NCI-H82 treated with DMSO at 0.1 percent for 48 hours (cell line): ENCODE data around the gene PPP1R1C.
"Not testable (repeated sequence)": the region's sequence is repeated elsewhere in the genome, so short reads cannot be mapped to it uniquely, and the experiment has no call there.

Experiments used
- DNase-seq: peaks from one replicate; lab custom pipeline; 2025; ENCODE audit not compliant: unreplicated experiment; lab: John Stamatoyannopoulos, UW

The PPP1R1C gene

GRCh38 chr2:182014284-182014683 lies 28.6 kb downstream of the PPP1R1C start:
- no peak for DNase-seq

- no peak for DNase-seq
Observed at GRCh38 chr2:182015334-182016109, 29.9 kb downstream of the PPP1R1C start.

GRCh38 chr2:182018218-182018617 lies 32.6 kb downstream of the PPP1R1C start:
- DNase-seq: no peak

- DNase-seq: no peak
Observed at GRCh38 chr2:182019731-182020130, 34.1 kb downstream of the PPP1R1C start.

GRCh38 chr2:182020286-182021070 lies 34.8 kb downstream of the PPP1R1C start:
- no peak for DNase-seq

- DNase-seq: no peak
Observed at GRCh38 chr2:182023235-182023634, 37.6 kb downstream of the PPP1R1C start.

GRCh38 chr2:182030875-182031274 lies 45.2 kb downstream of the PPP1R1C start:
- DNase-seq: not testable (repeated sequence)

GRCh38 chr2:182031956-182032355 lies 46.3 kb downstream of the PPP1R1C start:
- no peak for DNase-seq

GRCh38 chr2:182033449-182033848 lies 47.8 kb downstream of the PPP1R1C start:
- no peak for DNase-seq

- DNase-seq: no peak
Observed at GRCh38 chr2:182038576-182038975, 52.9 kb downstream of the PPP1R1C start.

GRCh38 chr2:182043021-182043420 lies 57.4 kb downstream of the PPP1R1C start:
- DNase-seq: no peak

GRCh38 chr2:182043861-182044260 lies 58.2 kb downstream of the PPP1R1C start:
- no peak for DNase-seq

GRCh38 chr2:182047544-182047943 lies 61.9 kb downstream of the PPP1R1C start:
- DNase-seq: no peak

- no peak for DNase-seq
Observed at GRCh38 chr2:182048088-182048487, 62.4 kb downstream of the PPP1R1C start.

GRCh38 chr2:182048621-182049020 lies 63.0 kb downstream of the PPP1R1C start:
- no peak for DNase-seq

- DNase-seq: no peak
Observed at GRCh38 chr2:182049372-182050148, 63.9 kb downstream of the PPP1R1C start.

GRCh38 chr2:182050333-182051135 lies 64.9 kb downstream of the PPP1R1C start:
- DNase-seq: no peak

- DNase-seq: no peak
Observed at GRCh38 chr2:182055993-182056392, 70.3 kb downstream of the PPP1R1C start.

GRCh38 chr2:182057002-182057401 lies 71.3 kb downstream of the PPP1R1C start:
- DNase-seq: no peak

- DNase-seq: no peak
Observed at GRCh38 chr2:182058056-182058455, 72.4 kb downstream of the PPP1R1C start.

- no peak for DNase-seq
Observed at GRCh38 chr2:182061739-182062138, 76.1 kb downstream of the PPP1R1C start.
